Loucy (cell line): ENCODE results near the gene PLA2G2C.

Experiments
- H2AFZ ChIP-seq: fragments of 200-600 bp; sonication (generic); 2 replicates; pipeline ENCODE4 v1.6.0; 2016; ENCODE audit warnings: antibody characterized with exemption, mild to moderate bottlenecking, low read length, moderate library complexity
- H3F3A ChIP-seq: fragments of 200-600 bp; 2 replicates; pipeline ENCODE4 v1.6.0; 2016; ENCODE audit warnings: antibody characterized with exemption, low read depth, mild to moderate bottlenecking
- H3K27me3 ChIP-seq: fragments of 200-600 bp; sonication (generic); 2 replicates; pipeline ENCODE4 v1.6.1; 2014; ENCODE audit warnings: low read length, mild to moderate bottlenecking; ENCODE audit not compliant: insufficient read depth, poor library complexity, severe bottlenecking
- H3K36me3 ChIP-seq: fragments of 200-600 bp; sonication (generic); 2 replicates; pipeline ENCODE4 v1.6.1; 2016; ENCODE audit warnings: low read length; ENCODE audit not compliant: insufficient read depth
- H3K4me1 ChIP-seq: fragments of 200-600 bp; sonication (generic); 2 replicates; pipeline ENCODE4 v1.5.1; 2014; ENCODE audit warnings: low read length, mild to moderate bottlenecking; ENCODE audit not compliant: insufficient read depth, poor library complexity, severe bottlenecking
- H3K4me2 ChIP-seq: fragments of 200-600 bp; sonication (generic); 2 replicates; pipeline ENCODE4 v1.6.0; 2014; ENCODE audit warnings: antibody characterized with exemption, low read length, low read depth, mild to moderate bottlenecking; ENCODE audit not compliant: poor library complexity, severe bottlenecking
- H3K4me3 ChIP-seq: fragments of 200-600 bp; sonication (generic); 2 replicates; pipeline ENCODE4 v1.5.1; 2014; ENCODE audit warnings: low read length, mild to moderate bottlenecking, mixed read lengths; ENCODE audit not compliant: poor library complexity, severe bottlenecking
- H3K79me2 ChIP-seq: fragments of 200-600 bp; sonication (generic); 2 replicates; pipeline ENCODE4 v1.6.1; 2014; ENCODE audit warnings: low read length; ENCODE audit not compliant: insufficient read depth
- H3K9ac ChIP-seq: fragments of 200-600 bp; sonication (generic); 2 replicates; pipeline ENCODE4 v1.6.0; 2014; ENCODE audit warnings: mild to moderate bottlenecking, low read depth, low read length, moderate library complexity; ENCODE audit not compliant: poor library complexity, severe bottlenecking
- H3K9me2 ChIP-seq: fragments of 200-600 bp; sonication (generic); replicated peaks from 2 replicates; pipeline ENCODE4 v1.6.1; 2016; ENCODE audit warnings: low read depth, low read length, mixed read lengths
- H3K9me3 ChIP-seq: fragments of 200-600 bp; sonication (generic); 2 replicates; pipeline ENCODE4 v1.6.1; 2014; ENCODE audit warnings: mild to moderate bottlenecking, antibody characterized with exemption, low read length, low read depth; ENCODE audit not compliant: insufficient read depth
- H4K20me1 ChIP-seq: fragments of 200-600 bp; sonication (generic); 2 replicates; pipeline ENCODE4 v1.6.0; 2014; ENCODE audit warnings: antibody characterized with exemption, low read length, mild to moderate bottlenecking; ENCODE audit not compliant: insufficient read depth, poor library complexity, severe bottlenecking
- CTCF ChIP-seq: fragments of 200-600 bp; sonication (generic); conservative IDR thresholded peaks from 2 replicates; pipeline ENCODE4 v1.5.1; 2014; ENCODE audit warnings: mild to moderate bottlenecking, antibody characterized with exemption, low read length
- EZH2phosphoT487 ChIP-seq: fragments of 200-600 bp; IDR thresholded peaks from 2 replicates; pipeline ENCODE4 v1.6.1; 2018; ENCODE audit warnings: antibody characterized with exemption, mild to moderate bottlenecking, moderate library complexity, borderline replicate concordance

Gene PLA2G2C

DNA sequence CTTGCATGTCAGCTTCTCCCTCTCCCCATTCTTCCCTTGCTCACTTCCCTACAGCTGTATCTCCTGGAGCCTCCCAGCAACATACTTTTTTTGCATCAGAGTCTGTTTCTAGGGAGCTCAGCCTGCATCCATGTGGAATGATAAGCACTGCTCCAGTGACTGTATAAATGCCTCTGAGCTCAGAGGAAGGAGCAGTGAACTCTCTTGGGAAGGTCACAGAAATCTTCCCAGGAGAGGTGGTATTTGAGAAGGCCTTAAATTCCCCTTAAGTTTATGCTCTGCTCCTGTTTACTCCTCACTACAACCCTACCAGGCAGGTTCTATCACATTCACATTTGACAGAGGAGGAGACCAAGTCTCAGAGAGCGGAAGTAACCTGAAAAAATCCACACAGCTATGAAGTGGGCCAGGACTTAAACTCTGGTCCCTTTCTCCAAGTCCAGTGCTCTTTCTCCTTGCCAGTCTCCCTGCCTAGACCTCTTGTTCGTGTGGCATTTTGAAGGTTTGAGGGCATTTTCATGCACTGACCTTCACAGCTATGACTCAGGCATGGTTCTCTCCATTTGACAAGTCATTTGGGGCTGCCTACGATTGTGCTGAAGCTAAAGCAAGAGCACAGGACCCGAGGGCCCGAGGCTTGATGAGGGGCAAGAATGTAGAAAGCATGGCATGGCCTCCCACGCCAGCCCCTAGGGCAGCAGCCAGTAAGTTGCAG, 6.0 kb downstream of the PLA2G2C start:
- H3K4me1 ChIP-seq, result peaks cover 9% of the 10 kb centered on the region
- no peak overlapping the region for H3K9ac ChIP-seq
- H3K36me3 ChIP-seq, result no peaks in the 10 kb centered on the region
- no peaks in the 10 kb centered on the region for H3K9me2 ChIP-seq
- no peaks in the 10 kb centered on the region for H3F3A ChIP-seq
- H3K4me3 ChIP-seq, result no peak overlapping the region
- H2AFZ ChIP-seq, result no peak overlapping the region
- TF ChIP-seq CTCF, result no peak
- no peak for TF ChIP-seq EZH2phosphoT487
- no peak overlapping the region for H3K4me2 ChIP-seq
- H3K79me2 ChIP-seq, result no peaks in the 10 kb centered on the region
- no peaks in the 10 kb centered on the region for H4K20me1 ChIP-seq
- H3K27me3 ChIP-seq, result no peaks in the 10 kb centered on the region
- H3K9me3 ChIP-seq, result no peaks in the 10 kb centered on the region

- Histone ChIP-seq H3K4me3 (no peak overlapping the region), H2AFZ (no peak overlapping the region), H3K27me3 (no peaks in the 10 kb centered on the region), H3K9me2 (no peaks in the 10 kb centered on the region), H3K4me2 (no peak overlapping the region), H3K4me1 (peaks cover 2% of the 10 kb centered on the region), H3K9ac (no peak overlapping the region), H3K9me3 (no peaks in the 10 kb centered on the region), H3F3A (no peaks in the 10 kb centered on the region), H3K79me2 (no peaks in the 10 kb centered on the region), H4K20me1 (no peaks in the 10 kb centered on the region), H3K36me3 (no peaks in the 10 kb centered on the region)
- no peak for TF ChIP-seq CTCF
- no peak for TF ChIP-seq EZH2phosphoT487
Observed at GRCh38 chr1:20179371-20180128, 6.8 kb downstream of the PLA2G2C start.

GRCh38 chr1:20178634-20179370, 7.5 kb downstream of the PLA2G2C start:
- Histone ChIP-seq H2AFZ (no peak overlapping the region), H3K79me2 (no peaks in the 10 kb centered on the region), H4K20me1 (no peaks in the 10 kb centered on the region), H3K9me3 (no peaks in the 10 kb centered on the region), H3F3A (no peaks in the 10 kb centered on the region), H3K27me3 (no peaks in the 10 kb centered on the region), H3K36me3 (no peaks in the 10 kb centered on the region), H3K4me3 (no peak overlapping the region), H3K9ac (no peak overlapping the region), H3K4me1 (no peaks in the 10 kb centered on the region), H3K4me2 (no peak overlapping the region), H3K9me2 (no peaks in the 10 kb centered on the region)
- TF ChIP-seq CTCF (no peak), EZH2phosphoT487 (no peak)
